GM11168 (cell line): Measurements from ENCODE around the gene SLC6A2.
"Not testable (repeated sequence)": the region's sequence is repeated elsewhere in the genome, so short reads cannot be mapped to it uniquely, and the experiment has no call there.

ENCODE experiments used
- in situ Hi-C: fragments of 300-500 bp; cut with MboI; formaldehyde crosslinking; loops from one replicate; pipeline ENCODE4 v1.12.0; 2022; ENCODE audit warnings: low sequenced_read_pairs; ENCODE audit not compliant: unreplicated experiment

SLC6A2 gene

DNA sequence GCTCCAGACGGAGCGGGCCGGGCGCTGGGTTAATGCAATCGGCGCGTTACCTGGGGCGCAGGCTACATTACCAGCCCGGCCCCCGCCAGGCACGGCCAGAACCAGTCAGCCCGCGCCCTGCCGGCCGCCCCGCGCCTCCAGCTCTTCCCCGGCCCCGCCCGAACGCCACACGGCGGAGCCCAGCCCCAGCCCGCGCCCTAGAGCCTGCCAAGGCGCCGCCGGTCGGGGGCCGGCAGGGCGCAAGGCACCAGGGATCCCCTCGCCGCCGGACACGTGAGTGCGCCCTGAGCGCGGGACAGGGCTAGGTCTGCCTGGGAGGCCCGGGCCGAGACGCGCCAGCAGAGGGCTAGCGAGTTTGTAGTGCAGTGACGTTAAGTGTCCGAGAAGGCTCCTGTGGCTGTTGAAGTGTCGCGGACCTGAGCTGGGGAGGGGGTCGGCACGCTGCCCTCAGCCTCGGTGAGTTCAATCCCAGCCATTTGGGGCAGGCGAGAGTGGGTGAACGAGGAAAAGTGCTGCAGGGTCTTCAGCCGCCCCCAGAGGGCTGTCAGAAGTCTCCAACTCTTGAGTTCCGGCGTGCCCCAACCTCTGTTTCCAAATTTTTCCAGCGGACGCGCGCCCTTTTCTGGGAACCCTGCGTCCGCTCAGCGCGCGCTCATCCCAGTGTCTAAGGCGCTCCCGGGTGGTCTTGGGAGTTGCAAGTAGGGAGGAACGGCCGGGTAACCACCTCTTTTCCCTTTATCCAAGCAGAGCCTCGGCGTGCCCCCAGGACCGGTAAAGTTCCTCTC, at the start of gene SLC6A2:
Gene SLC6A2, plus strand, starts transcription at position 92 of the 785 bp plus-strand sequence. CDS start 707 bp downstream, outside the sequence.
- in situ Hi-C loops, result no loop called here

DNA sequence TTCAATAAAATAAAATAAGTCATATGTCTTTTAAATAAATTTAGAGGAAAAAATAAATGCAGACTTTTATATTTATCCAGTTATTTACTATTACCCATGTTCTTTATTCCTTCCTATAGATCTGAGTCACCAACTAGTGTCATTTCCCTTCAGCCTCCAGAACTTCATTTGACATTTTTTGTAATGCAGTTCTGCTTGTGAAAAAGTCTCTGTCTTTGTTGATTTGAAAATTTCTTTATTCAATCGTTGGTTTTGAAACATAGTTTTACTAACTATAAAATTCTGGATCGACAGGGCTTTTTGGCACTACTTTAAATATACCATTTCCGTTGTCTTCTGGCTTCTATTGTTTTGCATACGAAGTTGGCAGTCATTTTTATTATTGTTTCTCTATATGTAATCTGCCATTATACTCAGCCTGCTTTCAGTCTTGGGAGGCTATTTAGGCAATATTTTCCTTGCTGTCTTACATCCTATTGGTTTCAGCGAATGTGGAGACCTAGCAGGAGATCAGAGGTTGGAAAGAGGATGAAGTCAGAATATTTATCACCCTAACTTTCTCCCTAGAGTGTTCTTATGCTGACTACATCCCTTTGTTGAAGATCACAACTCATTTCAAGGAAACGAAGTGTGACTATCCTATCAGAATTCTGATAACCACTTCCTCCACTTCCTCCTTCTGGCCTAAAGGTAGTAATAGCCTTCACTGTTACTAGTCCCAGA, 42.0 kb upstream of the SLC6A2 start:
- in situ Hi-C loops, result no loop called here

DNA sequence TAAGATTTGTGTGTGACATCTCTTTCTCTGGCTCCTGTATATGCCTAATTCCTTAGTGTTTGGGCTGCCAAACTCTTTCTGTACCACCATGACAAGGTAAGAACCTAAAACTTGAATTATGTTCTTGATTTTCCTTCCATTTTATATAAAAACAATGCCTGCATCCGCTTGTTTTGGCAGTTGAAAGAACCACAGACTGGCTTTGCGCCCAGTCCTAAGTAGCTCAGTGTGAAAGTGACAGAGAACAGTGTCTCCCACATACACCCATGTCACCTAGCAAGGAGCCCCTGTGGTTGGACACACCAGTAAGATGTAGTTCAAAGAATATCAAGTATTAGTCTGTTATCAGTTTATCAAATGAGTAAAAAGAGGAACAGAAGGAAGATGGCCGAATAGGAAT, 40.7 kb upstream of the SLC6A2 start:
- in situ Hi-C loops, result no loop called here

DNA sequence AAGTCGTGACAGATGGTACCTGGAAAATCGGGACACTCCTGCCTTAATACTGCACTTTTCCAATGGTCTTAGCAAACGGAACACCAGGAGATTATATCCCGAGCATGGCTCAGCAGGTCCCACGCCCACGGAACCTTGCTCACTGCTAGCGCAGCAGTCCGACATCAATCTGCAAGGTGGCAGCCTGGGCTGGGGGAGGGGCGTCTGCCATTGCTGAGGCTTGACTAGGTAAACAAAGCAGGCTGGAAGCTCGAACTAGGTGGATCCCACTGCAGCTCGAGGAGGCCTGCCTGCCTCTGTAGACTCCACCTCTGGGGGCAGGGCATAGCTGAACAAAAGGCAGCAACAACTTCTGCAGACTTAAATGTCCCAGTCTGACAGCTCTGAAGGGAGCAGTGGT, 40.1 kb upstream of the SLC6A2 start:
- in situ Hi-C loops, result not testable (repeated sequence)

DNA sequence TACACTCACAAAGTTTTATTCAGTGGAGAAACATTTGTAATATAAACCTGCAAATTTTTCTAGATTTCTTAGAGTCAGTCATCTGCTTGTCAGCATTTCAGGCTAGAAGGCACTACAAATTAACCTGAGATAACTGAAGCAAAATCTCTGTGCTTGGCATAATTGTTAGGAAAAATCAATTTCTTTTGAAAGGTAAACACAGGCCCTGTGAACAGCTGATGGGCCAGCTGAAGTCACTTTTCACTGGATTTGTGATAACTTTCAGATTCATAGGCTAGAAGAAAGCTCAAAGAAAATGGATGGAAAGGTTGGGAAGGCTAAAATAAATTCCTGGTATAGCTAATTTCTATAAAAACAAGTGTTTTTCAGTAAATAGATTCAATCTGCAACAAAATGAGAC, 34.0 kb upstream of the SLC6A2 start:
- in situ Hi-C loops, result no loop called here

DNA sequence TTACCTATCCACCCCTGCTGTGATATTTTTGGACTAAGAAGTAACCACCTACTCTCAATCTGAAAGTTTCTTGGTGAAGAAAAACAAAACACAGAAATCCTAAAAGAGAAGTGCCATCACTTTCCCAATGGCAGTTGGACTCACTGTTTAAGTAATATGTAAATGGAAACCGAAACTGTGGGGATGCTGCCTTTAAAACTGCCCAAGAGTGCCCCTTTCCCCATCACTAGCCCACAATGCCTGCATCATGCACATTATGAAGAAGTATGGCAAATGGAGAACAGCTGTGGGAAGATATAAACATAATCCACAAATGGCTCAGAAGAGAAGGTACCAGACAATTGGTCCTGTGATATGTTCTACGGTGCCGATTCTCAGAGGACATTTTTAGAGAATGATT, 33.5 kb upstream of the SLC6A2 start:
- in situ Hi-C loops, result no loop called here

DNA sequence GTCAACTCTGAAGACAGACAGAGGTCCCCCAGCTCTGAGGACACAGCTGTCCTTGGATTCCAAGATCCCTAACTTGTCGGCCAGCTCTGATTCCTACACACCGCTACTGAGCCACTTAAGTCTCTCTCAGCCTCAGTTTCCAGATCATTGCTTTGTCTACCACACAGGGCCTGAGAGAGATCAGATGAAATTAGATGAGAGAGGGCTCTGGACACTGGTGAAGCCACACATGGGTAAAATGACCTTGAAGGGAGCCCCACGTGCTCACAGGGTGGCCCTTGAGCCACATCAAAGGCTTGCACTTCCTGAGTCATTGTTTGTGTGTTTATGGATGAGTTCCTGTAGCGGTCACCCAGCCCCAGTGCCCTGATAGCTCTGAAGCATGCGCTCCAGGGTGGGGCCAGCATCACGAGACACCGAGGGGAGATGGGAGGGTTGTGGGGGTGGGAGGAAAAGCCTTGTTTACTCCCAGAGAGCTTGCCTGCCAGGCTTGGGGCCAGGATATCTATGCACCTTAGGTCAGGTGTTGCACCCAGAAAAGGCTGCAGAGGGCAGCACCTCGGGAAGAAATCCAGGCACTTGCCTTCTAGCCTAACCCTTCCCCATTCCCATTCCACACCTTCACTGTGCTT, 32.7 kb upstream of the SLC6A2 start:
- in situ Hi-C loops, result no loop called here

DNA sequence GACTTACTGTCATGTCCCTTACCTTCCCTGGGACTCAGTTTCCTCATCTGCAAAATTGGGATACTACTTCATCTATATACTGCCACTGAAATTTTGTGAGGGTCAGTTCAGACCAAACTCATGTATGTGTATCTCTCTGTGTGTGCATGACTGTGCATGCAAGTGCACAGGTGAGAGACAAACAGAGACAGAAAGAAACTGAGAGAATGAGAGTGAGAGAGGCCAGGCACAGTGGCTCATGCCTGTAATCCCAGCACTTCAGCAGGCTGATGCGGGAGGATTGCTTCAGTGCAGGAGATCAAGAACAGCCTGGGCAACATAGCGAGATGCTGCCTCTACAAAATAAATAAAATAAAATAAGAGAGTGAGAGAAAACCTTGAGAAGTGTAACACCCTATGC, 32.1 kb upstream of the SLC6A2 start:
- in situ Hi-C loops, result no loop called here

DNA sequence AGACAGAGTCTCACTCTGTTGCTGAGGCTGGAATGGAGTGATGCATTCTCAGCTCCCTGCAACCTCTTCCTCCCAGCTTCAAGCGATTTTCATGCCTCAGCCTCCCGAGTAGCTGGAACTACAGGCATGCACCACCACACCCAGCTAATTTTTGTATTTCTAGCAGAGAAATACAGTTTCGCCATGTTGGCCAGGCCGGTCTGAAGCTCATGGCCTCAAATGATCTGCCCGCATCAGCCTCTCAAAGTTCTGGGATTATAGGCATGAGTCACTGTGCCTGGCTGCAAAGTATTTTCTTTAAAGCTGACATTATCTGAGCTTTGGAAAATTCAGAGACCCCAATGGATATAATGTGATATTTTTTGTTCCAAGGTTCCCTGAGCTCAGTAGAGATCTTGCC, 31.1 kb upstream of the SLC6A2 start:
- in situ Hi-C loops, result no loop called here

DNA sequence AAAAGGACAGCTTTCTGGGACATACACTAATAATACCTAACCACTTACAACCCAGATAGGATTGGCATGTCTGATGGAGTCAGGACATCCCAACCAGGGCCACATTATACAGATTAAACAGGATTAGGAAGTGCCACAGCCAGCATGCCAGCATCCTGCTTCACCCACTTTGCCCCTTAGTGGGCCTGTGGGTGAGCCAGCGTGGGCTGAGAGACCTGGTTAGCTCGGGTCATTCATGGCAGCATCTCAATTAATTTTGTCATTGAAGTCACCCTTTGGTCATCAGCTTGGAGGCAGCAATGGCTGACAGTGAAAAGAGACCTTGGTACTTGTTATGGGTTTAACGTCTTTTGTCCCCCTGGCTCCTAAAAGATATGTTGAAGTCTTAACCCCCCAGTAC, 29.9 kb upstream of the SLC6A2 start:
- in situ Hi-C loops, result no loop called here

DNA sequence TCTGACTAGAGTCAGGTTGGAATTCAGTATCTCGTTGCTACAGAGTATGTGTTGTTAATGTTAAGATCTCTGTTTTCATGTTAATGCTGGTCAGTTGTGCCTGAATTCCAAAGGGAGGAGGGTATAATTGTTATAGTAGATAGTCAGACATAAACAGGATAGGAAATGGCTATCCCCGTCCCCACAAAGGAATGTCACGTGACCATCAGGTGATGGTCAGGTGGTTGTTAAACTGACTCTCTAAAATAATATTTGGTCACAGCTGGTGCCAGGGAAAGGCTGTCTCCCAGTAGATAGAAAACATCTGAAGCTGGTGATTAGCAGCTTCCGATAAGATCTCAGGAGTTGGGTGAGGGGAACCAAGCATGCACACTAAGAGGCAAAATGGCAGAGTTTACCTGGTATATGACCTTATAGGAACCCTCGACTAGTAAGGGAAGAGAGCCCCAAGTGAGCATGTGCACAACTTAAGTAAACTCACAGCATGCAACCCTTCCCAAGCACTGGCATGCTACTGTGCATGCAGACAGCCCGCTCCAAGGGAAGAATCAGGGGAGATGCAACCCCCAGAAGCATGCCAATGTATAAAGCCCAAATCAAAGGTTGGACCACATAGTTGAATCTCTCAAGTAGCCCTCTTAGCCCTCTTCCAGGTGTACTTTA, 27.4 kb upstream of the SLC6A2 start:
- in situ Hi-C loops, result no loop called here

DNA sequence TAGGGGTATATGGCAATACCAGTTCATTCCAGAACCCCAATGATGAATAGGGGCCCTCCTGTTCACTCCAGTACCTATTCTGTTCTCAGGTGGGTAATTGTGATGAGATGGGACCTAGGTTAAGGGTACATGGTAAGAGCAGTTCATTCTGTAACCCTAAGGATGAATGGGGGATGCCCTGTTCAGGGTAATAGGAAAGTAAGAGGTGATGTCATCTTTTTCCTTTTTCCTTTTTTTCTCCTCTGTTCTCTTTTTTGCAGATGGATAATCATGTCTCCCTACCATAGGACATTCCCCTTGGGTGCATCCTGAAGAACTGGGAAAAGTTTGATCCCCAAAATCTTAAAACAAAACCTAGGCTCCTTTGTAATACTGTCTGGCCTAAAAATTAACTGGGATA, 25.0 kb upstream of the SLC6A2 start:
- in situ Hi-C loops, result no loop called here

DNA sequence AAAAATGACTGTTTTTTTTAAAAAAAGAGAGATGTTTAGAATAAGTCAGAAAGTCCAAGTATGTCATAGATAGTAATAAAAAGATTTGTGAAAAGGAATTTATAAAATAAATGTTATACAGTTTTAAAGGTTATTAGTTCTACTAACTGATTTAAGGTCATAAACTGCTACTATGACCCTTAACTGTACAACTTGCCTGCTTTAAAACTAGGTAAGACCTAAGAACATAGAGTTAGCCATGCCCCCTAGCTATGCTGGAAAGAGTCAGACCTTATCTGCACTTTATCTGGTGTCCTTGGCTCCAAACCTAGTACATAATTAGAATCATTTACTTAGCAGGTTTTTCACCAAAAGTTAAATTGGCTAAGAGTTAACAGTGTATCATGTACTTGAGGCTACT, 23.5 kb upstream of the SLC6A2 start:
- in situ Hi-C loops, result no loop called here

DNA sequence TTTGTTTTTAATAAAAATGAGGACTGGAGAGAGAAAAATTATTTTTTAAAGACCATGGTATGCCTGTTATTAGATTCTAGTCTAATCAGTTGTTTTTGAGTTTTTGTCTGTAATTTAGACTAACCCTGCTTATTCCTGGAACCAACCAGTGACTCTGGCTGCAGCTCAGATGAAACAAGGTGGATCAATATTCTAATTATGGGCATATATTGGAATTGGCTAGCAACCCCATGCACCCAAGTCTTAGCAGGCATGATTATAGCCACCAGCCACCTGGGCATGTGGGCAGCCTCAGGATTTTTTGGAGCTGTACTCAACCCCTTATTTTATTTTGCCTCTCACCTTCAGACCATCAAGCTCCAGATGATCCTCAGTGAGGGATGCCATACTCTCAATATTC, 21.6 kb upstream of the SLC6A2 start:
- in situ Hi-C loops, result no loop called here

DNA sequence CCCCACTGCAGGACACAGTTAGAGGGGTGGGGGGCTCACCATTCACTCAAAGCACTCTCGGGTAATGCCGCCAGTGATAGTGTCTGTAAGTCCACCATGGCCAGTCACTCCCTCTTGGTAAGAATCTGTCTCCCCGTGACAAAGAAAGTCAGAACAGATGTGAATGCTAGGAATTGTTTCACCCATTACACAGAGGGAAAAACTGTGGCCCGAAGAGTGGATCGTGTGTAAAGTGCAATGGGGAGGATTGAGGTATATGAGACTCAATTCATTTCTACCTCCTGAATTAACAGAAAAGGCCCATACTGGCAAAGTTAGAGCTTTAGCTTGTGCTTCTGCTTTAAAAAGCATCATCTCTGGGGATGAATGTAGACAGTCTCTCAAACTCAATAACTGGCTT, 17.5 kb upstream of the SLC6A2 start:
- in situ Hi-C loops, result no loop called here

DNA sequence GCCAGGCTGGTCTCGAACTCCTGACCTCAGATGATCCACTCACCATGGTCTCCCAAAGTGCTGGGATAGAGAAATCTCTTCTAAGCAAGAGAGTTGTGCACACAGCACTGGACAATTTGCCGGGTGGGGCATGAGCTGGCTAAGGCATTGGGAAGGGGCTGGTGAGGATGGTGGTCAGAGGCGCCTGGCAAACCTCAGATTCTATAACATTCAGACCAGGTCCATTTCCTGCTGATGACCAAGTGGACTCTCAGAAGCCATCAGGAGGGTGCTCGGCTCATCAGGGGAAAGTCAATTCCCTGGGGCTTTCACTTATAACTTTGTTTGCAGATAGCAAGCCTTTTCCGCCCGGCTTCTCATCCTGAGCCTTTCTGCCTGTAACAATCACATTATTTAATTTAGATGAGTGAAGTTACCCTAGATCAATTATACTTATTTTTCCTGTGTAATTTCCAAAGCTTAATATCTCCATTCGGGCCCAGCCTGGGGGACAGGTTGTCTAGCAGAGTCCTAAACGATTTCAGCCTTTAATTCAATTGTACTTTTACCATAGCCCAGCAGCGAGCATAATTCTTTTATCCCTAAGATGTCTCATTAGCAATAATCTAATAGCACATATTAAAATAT, 15.0 kb upstream of the SLC6A2 start:
- in situ Hi-C loops, result no loop called here

DNA sequence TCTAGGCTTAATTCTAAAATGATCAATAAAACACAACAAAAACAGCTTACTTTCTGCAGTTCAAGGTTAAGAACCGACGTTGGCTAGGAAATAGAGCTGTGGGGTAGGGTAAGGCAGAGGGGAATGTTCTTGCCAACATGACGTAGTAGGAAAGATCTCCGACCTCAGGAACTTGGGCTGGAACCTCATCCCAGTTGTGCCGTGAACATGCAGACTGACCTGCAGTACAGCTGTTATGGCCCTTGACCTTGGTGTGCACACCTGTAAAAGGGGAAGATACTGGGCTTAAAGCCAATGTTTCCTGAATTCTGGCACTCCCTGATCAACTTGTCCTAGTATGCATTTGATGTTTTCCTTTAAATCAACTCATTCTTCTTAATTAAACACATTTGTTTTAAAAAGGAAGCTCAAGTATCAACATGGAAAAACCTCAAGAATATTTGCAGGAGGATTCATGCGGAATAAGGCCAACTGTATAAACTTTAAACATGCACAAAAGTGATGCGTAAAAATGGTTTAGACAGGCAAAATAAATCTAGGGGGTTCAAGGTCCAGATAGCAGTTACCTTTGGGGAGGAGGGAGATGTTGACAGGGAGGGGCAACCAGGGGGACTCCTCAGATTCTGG, 14.2 kb upstream of the SLC6A2 start:
- in situ Hi-C loops, result no loop called here

DNA sequence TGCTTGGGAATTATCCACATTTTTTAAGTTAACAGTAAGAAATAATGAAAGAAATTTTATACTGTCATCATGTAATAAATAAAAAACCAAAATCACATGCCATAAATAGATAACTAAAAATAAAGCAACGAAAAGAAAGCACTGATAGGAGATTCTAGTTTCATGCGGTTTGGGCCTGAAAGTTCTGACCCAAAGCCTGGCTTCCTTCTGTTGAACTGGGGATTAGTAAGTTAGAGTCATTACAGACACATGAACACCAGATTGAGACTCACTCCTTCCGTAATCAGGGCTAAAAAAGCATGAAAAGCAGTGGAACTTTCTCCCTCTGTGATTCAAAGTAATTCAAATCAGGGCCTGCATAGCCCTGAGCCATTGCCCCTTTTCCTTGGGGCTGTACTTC, 13.2 kb upstream of the SLC6A2 start:
- in situ Hi-C loops, result no loop called here

DNA sequence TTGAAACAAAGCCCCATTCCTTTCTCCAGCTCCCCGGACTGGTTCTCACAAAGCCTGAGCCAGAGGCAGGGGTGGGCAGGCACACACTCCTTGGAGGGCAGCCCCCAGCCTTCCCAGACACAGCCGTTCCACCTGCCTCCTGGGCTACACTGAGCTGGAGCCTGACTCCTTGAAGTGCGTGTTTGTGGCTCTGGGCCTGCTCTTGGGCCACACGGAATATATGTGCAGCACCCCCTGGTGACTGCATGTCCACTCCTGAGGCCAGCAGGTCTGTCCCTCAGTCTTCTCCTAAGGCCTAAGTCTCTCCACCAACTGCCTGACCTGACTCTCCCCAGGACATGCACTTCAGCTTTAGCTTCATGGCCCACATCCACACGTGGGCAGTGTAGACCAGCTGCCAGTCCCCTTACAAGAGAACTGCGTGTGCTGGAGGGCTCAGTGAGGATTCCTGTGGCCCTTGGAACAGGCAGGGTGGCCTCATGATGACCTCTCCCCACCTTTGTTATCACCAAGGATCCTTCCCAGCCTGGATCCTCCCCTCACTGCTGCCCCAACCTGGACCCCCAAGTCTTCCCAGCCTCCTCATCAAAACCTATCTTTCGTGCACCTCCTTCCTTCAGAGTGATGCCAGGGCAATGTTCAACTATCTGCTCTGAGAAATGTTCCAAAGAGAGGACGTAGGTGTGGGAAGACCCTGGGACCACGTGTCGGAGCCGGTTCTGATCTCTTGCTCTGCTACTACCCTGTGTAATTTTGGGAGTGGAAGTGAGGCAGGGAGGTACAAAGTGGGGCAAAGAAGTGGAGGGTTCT, 12.4 kb upstream of the SLC6A2 start:
- in situ Hi-C loops, result no loop called here
